HepG2 (cell line): ENCODE results near the gene FAM78A.

Experiments used
- ASH2L ChIP-seq: fragments of 300-600, 200-600 bp; sonication (generic); IDR thresholded peaks from 2 replicates; pipeline ENCODE4 v1.7.0; 2017; ENCODE audit warnings: low read depth, mild to moderate bottlenecking, moderate library complexity, mixed read lengths, low read length; ENCODE audit not compliant: insufficient read length
- EP300 ChIP-seq, 3 experiments: sonication (generic) in 1 of 3; formaldehyde crosslinking in 1 of 3; IDR thresholded peaks; 2 replicates each; pipeline versions ENCODE4 v1.5.1 to v1.6.1; 2011 to 2020; ENCODE audit warnings: low read depth in 2 of 3, low read length in 2 of 3, borderline replicate concordance in 1 of 3, improper control_type of control experiment in 1 of 3, mild to moderate bottlenecking in 1 of 3, missing genetic modification reagents in 1 of 3, moderate library complexity in 1 of 3
- KLF6 ChIP-seq: IDR thresholded peaks from 2 replicates; pipeline ENCODE4 v1.8.0; 2016; ENCODE audit warnings: missing biosample characterization, missing genetic modification reagents
- MAZ ChIP-seq, 2 experiments: sonication (generic) in 1 of 2; formaldehyde crosslinking in 1 of 2; IDR thresholded peaks; 2 replicates each; pipeline versions ENCODE4 v1.5.0 to v1.6.1; 2012 to 2020; ENCODE audit warnings: low read depth in 2 of 2, mild to moderate bottlenecking in 2 of 2, borderline replicate concordance in 1 of 2, improper control_type of control experiment in 1 of 2, low read length in 1 of 2, missing genetic modification reagents in 1 of 2, moderate library complexity in 1 of 2
- PHF21A ChIP-seq: sonication (generic); formaldehyde crosslinking; IDR thresholded peaks from 2 replicates; pipeline ENCODE4 v1.5.0; 2020; ENCODE audit warnings: mild to moderate bottlenecking, missing genetic modification reagents
- RAD21 ChIP-seq: fragments of 450-650 bp; formaldehyde crosslinking; IDR thresholded peaks from 2 replicates; pipeline ENCODE4 v1.5.0; 2020; ENCODE audit warnings: mild to moderate bottlenecking
- YY1 ChIP-seq: IDR thresholded peaks from 2 replicates; pipeline ENCODE4 v1.6.1; 2011; ENCODE audit warnings: low read length, low read depth, moderate library complexity, mild to moderate bottlenecking; ENCODE audit not compliant: insufficient read depth, insufficient replicate concordance
- ZNF256 ChIP-seq: sonication (generic); formaldehyde crosslinking; conservative IDR thresholded peaks from 2 replicates; pipeline ENCODE4 v1.4.0; 2020; ENCODE audit warnings: missing genetic modification reagents
- ZNF510 ChIP-seq: sonication (generic); formaldehyde crosslinking; IDR thresholded peaks from 2 replicates; pipeline ENCODE4 v1.4.0; 2020; ENCODE audit warnings: low read depth, mild to moderate bottlenecking, missing genetic modification reagents
- TF ChIP-seq, protein P1 (sequence below): sonication (generic); formaldehyde crosslinking; IDR thresholded peaks from 2 replicates; pipeline ENCODE4 v1.4.0; 2020; ENCODE audit warnings: mild to moderate bottlenecking, missing genetic modification reagents, borderline replicate concordance
- TF ChIP-seq, protein P2 (sequence below): sonication (generic); formaldehyde crosslinking; IDR thresholded peaks from 2 replicates; pipeline ENCODE4 v1.5.0; 2020; ENCODE audit warnings: mild to moderate bottlenecking, missing genetic modification reagents, moderate library complexity
- TF ChIP-seq, protein P3 (sequence below): sonication (generic); formaldehyde crosslinking; conservative IDR thresholded peaks from 2 replicates; pipeline ENCODE4 v1.4.0; 2020; ENCODE audit warnings: missing genetic modification reagents
- TF ChIP-seq, protein P4 (sequence below): IDR thresholded peaks from 2 replicates; pipeline ENCODE4 v1.6.1; 2012; ENCODE audit warnings: low read depth, low read length, improper control_type of control experiment
- TF ChIP-seq, protein P5 (sequence below): IDR thresholded peaks from 2 replicates; pipeline ENCODE4 v1.6.1; 2016; ENCODE audit warnings: low read depth

DNA sequence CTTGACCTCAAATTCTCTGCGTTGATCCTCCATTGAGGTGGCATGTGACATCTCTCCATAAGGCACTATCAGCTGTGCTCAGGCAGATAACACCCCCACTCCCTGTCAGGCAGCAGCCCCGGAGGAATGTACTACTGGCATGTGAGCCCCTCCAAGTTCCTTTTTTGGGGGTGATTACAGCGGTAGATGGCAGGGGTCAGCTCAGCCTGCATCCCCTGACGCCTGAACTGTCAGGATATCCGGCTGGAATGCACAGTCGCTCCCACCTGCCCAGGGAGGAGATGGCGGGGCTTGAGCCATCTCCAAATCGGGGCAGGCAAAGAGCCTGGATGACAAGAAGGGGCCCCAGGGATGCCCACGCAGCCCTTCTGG lies 40.8 kb downstream of the FAM78A start:
- TF ChIP-seq ZNF510 (CRISPR knock-in tag) (no peak), EP300 (IDR thresholded peaks at IDR 0.05; ENCODE audit: low read depth in 2 of 2, low read length in 2 of 2) (no peak), EP300 (CRISPR knock-in tag; IDR thresholded peaks at IDR 0.05; ENCODE audit: borderline replicate concordance) (no peak), RAD21 (CRISPR knock-in tag) (no peak), MAZ (IDR thresholded peaks at IDR 0.05; ENCODE audit: borderline replicate concordance, low read depth, low read length) (no peak), MAZ (CRISPR knock-in tag; IDR thresholded peaks at IDR 0.05; ENCODE audit: low read depth) (no peak), ASH2L (no peak), ZNF256 (CRISPR knock-in tag) (no peak), PHF21A (CRISPR knock-in tag) (no peak), YY1 (no peak), KLF6 (no peak)
- TF ChIP-seq, protein P1, sequence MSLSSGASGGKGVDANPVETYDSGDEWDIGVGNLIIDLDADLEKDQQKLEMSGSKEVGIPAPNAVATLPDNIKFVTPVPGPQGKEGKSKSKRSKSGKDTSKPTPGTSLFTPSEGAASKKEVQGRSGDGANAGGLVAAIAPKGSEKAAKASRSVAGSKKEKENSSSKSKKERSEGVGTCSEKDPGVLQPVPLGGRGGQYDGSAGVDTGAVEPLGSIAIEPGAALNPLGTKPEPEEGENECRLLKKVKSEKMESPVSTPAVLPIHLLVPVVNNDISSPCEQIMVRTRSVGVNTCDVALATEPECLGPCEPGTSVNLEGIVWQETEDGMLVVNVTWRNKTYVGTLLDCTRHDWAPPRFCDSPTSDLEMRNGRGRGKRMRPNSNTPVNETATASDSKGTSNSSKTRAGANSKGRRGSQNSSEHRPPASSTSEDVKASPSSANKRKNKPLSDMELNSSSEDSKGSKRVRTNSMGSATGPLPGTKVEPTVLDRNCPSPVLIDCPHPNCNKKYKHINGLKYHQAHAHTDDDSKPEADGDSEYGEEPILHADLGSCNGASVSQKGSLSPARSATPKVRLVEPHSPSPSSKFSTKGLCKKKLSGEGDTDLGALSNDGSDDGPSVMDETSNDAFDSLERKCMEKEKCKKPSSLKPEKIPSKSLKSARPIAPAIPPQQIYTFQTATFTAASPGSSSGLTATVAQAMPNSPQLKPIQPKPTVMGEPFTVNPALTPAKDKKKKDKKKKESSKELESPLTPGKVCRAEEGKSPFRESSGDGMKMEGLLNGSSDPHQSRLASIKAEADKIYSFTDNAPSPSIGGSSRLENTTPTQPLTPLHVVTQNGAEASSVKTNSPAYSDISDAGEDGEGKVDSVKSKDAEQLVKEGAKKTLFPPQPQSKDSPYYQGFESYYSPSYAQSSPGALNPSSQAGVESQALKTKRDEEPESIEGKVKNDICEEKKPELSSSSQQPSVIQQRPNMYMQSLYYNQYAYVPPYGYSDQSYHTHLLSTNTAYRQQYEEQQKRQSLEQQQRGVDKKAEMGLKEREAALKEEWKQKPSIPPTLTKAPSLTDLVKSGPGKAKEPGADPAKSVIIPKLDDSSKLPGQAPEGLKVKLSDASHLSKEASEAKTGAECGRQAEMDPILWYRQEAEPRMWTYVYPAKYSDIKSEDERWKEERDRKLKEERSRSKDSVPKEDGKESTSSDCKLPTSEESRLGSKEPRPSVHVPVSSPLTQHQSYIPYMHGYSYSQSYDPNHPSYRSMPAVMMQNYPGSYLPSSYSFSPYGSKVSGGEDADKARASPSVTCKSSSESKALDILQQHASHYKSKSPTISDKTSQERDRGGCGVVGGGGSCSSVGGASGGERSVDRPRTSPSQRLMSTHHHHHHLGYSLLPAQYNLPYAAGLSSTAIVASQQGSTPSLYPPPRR (CRISPR knock-in tag): no peak
- TF ChIP-seq, protein P2, sequence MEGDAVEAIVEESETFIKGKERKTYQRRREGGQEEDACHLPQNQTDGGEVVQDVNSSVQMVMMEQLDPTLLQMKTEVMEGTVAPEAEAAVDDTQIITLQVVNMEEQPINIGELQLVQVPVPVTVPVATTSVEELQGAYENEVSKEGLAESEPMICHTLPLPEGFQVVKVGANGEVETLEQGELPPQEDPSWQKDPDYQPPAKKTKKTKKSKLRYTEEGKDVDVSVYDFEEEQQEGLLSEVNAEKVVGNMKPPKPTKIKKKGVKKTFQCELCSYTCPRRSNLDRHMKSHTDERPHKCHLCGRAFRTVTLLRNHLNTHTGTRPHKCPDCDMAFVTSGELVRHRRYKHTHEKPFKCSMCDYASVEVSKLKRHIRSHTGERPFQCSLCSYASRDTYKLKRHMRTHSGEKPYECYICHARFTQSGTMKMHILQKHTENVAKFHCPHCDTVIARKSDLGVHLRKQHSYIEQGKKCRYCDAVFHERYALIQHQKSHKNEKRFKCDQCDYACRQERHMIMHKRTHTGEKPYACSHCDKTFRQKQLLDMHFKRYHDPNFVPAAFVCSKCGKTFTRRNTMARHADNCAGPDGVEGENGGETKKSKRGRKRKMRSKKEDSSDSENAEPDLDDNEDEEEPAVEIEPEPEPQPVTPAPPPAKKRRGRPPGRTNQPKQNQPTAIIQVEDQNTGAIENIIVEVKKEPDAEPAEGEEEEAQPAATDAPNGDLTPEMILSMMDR (CRISPR knock-in tag): no peak
- TF ChIP-seq, protein P3, sequence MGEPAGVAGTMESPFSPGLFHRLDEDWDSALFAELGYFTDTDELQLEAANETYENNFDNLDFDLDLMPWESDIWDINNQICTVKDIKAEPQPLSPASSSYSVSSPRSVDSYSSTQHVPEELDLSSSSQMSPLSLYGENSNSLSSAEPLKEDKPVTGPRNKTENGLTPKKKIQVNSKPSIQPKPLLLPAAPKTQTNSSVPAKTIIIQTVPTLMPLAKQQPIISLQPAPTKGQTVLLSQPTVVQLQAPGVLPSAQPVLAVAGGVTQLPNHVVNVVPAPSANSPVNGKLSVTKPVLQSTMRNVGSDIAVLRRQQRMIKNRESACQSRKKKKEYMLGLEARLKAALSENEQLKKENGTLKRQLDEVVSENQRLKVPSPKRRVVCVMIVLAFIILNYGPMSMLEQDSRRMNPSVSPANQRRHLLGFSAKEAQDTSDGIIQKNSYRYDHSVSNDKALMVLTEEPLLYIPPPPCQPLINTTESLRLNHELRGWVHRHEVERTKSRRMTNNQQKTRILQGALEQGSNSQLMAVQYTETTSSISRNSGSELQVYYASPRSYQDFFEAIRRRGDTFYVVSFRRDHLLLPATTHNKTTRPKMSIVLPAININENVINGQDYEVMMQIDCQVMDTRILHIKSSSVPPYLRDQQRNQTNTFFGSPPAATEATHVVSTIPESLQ: no peak
- TF ChIP-seq, protein P4, sequence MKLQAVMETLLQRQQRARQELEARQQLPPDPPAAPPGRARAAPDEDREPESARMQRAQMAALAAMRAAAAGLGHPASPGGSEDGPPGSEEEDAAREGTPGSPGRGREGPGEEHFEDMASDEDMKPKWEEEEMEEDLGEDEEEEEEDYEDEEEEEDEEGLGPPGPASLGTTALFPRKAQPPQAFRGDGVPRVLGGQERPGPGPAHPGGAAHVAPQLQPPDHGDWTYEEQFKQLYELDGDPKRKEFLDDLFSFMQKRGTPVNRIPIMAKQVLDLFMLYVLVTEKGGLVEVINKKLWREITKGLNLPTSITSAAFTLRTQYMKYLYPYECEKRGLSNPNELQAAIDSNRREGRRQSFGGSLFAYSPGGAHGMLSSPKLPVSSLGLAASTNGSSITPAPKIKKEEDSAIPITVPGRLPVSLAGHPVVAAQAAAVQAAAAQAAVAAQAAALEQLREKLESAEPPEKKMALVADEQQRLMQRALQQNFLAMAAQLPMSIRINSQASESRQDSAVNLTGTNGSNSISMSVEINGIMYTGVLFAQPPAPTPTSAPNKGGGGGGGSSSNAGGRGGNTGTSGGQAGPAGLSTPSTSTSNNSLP: no peak
- TF ChIP-seq, protein P5, sequence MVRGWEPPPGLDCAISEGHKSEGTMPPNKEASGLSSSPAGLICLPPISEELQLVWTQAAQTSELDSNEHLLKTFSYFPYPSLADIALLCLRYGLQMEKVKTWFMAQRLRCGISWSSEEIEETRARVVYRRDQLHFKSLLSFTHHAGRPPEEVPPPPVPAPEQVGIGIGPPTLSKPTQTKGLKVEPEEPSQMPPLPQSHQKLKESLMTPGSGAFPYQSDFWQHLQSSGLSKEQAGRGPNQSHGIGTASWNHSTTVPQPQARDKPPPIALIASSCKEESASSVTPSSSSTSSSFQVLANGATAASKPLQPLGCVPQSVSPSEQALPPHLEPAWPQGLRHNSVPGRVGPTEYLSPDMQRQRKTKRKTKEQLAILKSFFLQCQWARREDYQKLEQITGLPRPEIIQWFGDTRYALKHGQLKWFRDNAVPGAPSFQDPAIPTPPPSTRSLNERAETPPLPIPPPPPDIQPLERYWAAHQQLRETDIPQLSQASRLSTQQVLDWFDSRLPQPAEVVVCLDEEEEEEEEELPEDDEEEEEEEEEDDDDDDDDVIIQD: no peak
